Thyroid gland (tissue), 4 donors: ENCODE measurements around the gene ANKRD33B.

Experiments used
- POLR2A ChIP-seq, 2 donors: fragments of 450-650 bp; IDR thresholded peaks; one replicate each; pipeline ENCODE4 v1.6.1; 2017; ENCODE audit warnings: antibody characterized with exemption in 2 of 2, mild to moderate bottlenecking in 2 of 2, moderate library complexity in 1 of 2
- TF ChIP-seq, protein P1 (sequence below), 6 experiments: fragments of 200-600 bp in 3 of 6; fragments of 450-650 bp in 3 of 6; sonication (generic) in 3 of 6; IDR thresholded peaks; one replicate each; pipeline ENCODE4 v1.5.1; 2016 to 2019; ENCODE audit warnings: antibody characterized with exemption in 6 of 6, mild to moderate bottlenecking in 2 of 6, inconsistent platforms in 1 of 6, moderate library complexity in 1 of 6

DNA sequence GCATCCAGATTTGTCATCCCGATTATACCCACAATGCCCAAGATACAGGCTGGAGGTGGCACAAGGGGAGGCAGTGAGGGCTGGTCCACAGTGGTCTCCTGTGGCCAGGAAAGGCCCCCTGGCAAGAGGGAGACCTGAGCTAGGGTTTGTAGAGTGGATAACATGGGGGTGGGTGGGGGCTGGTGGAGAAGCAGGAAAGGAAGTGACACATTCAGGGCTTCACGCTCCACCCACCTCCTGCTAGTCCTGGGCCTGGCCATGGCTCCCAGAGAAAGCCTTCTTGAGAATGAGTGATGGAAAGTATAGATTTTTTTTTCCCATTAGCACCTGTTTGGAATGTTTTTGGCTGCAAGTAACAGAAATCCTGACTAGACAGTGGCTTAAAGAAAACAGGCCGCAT is 81.3 kb downstream of the ANKRD33B start:
- TF ChIP-seq, protein P1, sequence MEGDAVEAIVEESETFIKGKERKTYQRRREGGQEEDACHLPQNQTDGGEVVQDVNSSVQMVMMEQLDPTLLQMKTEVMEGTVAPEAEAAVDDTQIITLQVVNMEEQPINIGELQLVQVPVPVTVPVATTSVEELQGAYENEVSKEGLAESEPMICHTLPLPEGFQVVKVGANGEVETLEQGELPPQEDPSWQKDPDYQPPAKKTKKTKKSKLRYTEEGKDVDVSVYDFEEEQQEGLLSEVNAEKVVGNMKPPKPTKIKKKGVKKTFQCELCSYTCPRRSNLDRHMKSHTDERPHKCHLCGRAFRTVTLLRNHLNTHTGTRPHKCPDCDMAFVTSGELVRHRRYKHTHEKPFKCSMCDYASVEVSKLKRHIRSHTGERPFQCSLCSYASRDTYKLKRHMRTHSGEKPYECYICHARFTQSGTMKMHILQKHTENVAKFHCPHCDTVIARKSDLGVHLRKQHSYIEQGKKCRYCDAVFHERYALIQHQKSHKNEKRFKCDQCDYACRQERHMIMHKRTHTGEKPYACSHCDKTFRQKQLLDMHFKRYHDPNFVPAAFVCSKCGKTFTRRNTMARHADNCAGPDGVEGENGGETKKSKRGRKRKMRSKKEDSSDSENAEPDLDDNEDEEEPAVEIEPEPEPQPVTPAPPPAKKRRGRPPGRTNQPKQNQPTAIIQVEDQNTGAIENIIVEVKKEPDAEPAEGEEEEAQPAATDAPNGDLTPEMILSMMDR (IDR thresholded peaks at IDR 0.05), result no peak
- no peak for TF ChIP-seq POLR2A (IDR thresholded peaks at IDR 0.05)
